SK-N-SH treated with all-trans-retinoic acid at 6 μM for 48 hours (cell line): ENCODE results near the gene MMP25.

Source experiments
- ARNTL ChIP-seq: fragments of 450-650 bp; formaldehyde crosslinking; IDR thresholded peaks from 2 replicates; pipeline ENCODE4 v1.5.0; 2020; ENCODE audit warnings: low read depth, mild to moderate bottlenecking, moderate library complexity, borderline replicate concordance
- BACH2 ChIP-seq: fragments of 250-450 bp; sonication (Bioruptor Pico); IDR thresholded peaks from 2 replicates; pipeline ENCODE4 v1.9.0; 2021; ENCODE audit warnings: mild to moderate bottlenecking, borderline replicate concordance
- CREB5 ChIP-seq: fragments of 250-450 bp; sonication (Bioruptor Pico); IDR thresholded peaks from 2 replicates; pipeline ENCODE4 v1.5.1; 2020; ENCODE audit warnings: low read depth, mild to moderate bottlenecking, moderate library complexity
- CSDC2 ChIP-seq: fragments of 250-450 bp; sonication (Bioruptor Pico); IDR thresholded peaks from 2 replicates; pipeline ENCODE4 v1.5.0; 2020; ENCODE audit warnings: mild to moderate bottlenecking, moderate library complexity
- CSRNP3 ChIP-seq: fragments of 250-450 bp; sonication (Bioruptor Pico); IDR thresholded peaks from 2 replicates; pipeline ENCODE4 v1.5.1; 2021; ENCODE audit warnings: mild to moderate bottlenecking, moderate library complexity
- ESRRG ChIP-seq: fragments of 250-450 bp; sonication (Bioruptor Pico); IDR thresholded peaks from 2 replicates; pipeline ENCODE4 v1.6.1; 2021; ENCODE audit warnings: mild to moderate bottlenecking
- GLIS3 ChIP-seq: fragments of 250-450 bp; sonication (Bioruptor Pico); IDR thresholded peaks from 2 replicates; pipeline ENCODE4 v1.5.0; 2020; ENCODE audit warnings: mild to moderate bottlenecking, moderate library complexity
- ISL1 ChIP-seq: fragments of 250-450 bp; sonication (Bioruptor Pico); IDR thresholded peaks from 2 replicates; pipeline ENCODE4 v2.1.2; 2022; ENCODE audit warnings: mild to moderate bottlenecking, moderate library complexity
- PATZ1 ChIP-seq: fragments of 250-450 bp; sonication (Bioruptor Pico); IDR thresholded peaks from 2 replicates; pipeline ENCODE4 v1.8.0; 2020; ENCODE audit warnings: mild to moderate bottlenecking, moderate library complexity, borderline replicate concordance
- POU6F1 ChIP-seq: fragments of 250-450 bp; sonication (Bioruptor Pico); IDR thresholded peaks from 2 replicates; pipeline ENCODE4 v1.8.0; 2021; ENCODE audit warnings: low read depth, mild to moderate bottlenecking, moderate library complexity, borderline replicate concordance
- TSHZ2 ChIP-seq: fragments of 250-450 bp; sonication (Bioruptor Pico); IDR thresholded peaks from 2 replicates; pipeline ENCODE4 v1.5.0; 2020; ENCODE audit warnings: mild to moderate bottlenecking, moderate library complexity
- ZFP3 ChIP-seq: fragments of 250-450 bp; sonication (Bioruptor Pico); IDR thresholded peaks from 2 replicates; pipeline ENCODE4 v1.5.0; 2020; ENCODE audit warnings: mild to moderate bottlenecking, moderate library complexity
- ZFP30 ChIP-seq: fragments of 450-650 bp; formaldehyde crosslinking; IDR thresholded peaks from 2 replicates; pipeline ENCODE4 v1.5.0; 2022; ENCODE audit warnings: mild to moderate bottlenecking, moderate library complexity
- ZNF565 ChIP-seq: fragments of 450-650 bp; formaldehyde crosslinking; conservative IDR thresholded peaks from 2 replicates; pipeline ENCODE4 v1.5.0; 2020; ENCODE audit warnings: low read depth, mild to moderate bottlenecking, moderate library complexity

GRCh38 chr16:3014971-3015370 lies 31.4 kb upstream of the MMP25 start:
- TF ChIP-seq CSDC2 (CRISPR knock-in tag), result no peak
- no peak for TF ChIP-seq ARNTL (CRISPR knock-in tag)
- TF ChIP-seq GLIS3, result no peak
- no peak for TF ChIP-seq TSHZ2
- no peak for TF ChIP-seq ZFP30
- no peak for TF ChIP-seq BACH2 (CRISPR knock-in tag)
- TF ChIP-seq ZNF565, result no peak
- TF ChIP-seq ISL1 (CRISPR knock-in tag), result no peak
- TF ChIP-seq CSRNP3 (CRISPR knock-in tag), result no peak
- TF ChIP-seq CREB5 (CRISPR knock-in tag), result no peak
- no peak for TF ChIP-seq PATZ1 (CRISPR knock-in tag)
- no peak for TF ChIP-seq ZFP3 (CRISPR knock-in tag)
- TF ChIP-seq ESRRG (CRISPR knock-in tag), result no peak
- TF ChIP-seq POU6F1 (CRISPR knock-in tag), result no peak
